HTR-8/SVneo (cell line): ENCODE data around the gene ITGA3.

Experiments used
- DNase-seq: peaks from one replicate; pipeline ENCODE4 v3.0.0; 2011; ENCODE audit warnings: low spot score, mixed read lengths; ENCODE audit not compliant: insufficient read length
- FAIRE-seq: peaks from 2 replicates; lab custom pipeline; 2011; peaks lifted over from hg19 to GRCh38; lab: Jason Lieb, UNC

ITGA3 gene

GRCh38 chr17:50102164-50102991 is 46.5 kb downstream of the ITGA3 start:
- peak; percentile 31 for FAIRE-seq
- DNase-seq, result no peak

DNA sequence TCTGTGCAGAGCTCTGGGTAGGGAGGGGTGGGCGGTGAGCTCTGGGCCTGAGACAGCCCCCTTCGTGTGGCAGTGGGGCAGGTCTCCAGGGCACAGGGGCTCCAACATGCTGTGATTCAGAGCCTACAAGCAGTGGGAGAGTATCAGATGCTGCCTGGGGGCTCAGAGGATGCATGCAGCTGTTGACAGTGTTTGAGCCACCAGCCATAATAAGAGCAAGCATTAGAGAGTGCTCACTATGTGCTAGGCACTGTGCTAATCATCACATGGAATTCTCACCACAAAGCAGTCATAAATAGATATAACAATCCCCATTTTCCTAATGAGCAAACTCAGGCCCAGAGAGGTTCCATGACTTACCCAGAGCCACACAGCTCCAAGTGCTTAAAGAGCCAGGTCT is 47.3 kb downstream of the ITGA3 start:
- DNase-seq (no peak), FAIRE-seq (no peak)

- no peak for FAIRE-seq
These were observed 48.0 kb downstream of the ITGA3 start for GRCh38 chr17:50103941-50104340.

DNA sequence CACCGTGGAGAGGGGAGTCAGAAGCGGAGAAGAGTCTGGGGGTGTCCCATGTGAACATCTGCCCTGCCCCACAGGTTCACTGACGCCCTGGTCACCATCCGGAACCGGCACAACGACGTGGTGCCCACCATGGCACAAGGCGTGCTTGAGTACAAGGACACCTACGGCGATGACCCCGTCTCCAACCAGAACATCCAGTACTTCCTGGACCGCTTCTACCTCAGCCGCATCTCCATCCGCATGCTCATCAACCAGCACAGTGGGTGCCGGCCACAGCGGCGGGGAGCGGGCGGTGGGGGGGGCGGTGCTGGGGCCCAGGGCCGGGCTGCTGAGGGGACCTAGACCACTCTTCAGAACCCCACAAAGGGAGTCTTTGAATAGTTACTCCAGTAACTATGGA is 49.9 kb downstream of the ITGA3 start:
- DNase-seq (no peak), FAIRE-seq (no peak)

More at GRCh38 chr17:50103941-50104340, 48.0 kb downstream of the ITGA3 start:
- DNase-seq, result no peak

DNA sequence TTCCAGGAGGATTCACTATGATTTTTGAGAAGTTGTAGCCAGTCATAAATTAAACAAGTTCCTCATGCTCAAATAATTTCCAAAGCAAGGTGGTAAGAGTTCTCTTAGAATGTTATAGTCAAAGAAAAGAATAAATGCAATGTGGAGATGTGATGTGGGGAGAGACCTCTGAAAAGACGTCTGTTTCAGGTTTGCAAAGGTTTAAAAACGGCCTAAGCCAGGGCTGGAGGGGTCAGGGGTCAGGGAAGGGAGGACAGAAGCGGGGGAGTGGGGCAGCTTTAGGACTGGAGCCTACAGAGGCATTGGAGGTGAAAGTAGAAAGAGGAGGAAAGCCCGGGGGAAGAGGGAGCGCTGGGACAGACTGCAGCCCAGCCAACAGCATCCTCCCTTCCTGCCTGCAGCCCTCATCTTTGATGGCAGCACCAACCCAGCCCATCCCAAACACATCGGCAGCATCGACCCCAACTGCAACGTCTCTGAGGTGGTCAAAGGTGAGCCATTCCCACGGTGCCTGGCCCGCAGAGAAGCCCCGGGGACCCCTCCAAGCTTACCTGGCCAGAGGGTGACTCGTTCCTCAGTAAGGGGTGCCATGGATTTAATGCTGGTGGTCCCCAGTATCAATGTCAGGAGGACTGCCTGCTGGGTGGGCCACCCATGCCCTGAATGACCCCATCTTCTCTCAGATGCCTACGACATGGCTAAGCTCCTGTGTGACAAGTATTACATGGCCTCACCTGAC is 50.7 kb downstream of the ITGA3 start:
- DNase-seq, result no peak

DNA sequence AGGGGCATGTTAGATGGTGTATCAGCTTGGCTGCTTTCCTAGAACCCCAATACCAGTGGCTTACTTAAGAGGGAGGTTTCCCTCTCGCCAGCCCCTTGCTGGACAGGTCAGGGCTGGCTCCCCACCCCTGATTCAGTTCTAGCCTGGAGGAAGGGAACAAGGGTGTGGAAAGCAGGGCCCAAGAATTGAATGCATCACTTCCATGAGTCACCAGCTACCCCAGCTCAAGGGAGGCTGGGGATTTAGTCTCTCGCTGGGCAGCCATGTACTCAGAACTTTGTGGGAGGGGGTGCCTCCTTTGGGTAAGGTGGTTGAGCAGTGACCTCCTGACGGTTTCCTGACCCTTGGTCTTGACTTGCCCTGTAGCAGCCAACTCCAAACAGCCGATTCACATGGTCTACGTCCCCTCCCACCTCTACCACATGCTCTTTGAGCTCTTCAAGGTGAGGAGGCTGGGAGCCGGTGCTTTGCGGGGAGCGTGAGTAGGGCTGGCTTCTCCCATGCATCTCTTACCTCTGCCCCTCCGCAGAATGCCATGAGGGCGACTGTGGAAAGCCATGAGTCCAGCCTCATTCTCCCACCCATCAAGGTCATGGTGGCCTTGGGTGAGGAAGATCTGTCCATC is 52.0 kb downstream of the ITGA3 start:
- FAIRE-seq (peak; percentile 4), DNase-seq (no peak)

More for the DNA sequence above, 50.7 kb downstream of the ITGA3 start:
- no peak for FAIRE-seq

GRCh38 chr17:50108556-50108955 is 52.6 kb downstream of the ITGA3 start:
- FAIRE-seq (no peak), DNase-seq (no peak)

- FAIRE-seq (no peak), DNase-seq (no peak)
These were observed 53.3 kb downstream of the ITGA3 start for GRCh38 chr17:50109207-50109606.

- DNase-seq, result no peak
- no peak for FAIRE-seq
These were observed 53.9 kb downstream of the ITGA3 start for GRCh38 chr17:50109785-50110184.

DNA sequence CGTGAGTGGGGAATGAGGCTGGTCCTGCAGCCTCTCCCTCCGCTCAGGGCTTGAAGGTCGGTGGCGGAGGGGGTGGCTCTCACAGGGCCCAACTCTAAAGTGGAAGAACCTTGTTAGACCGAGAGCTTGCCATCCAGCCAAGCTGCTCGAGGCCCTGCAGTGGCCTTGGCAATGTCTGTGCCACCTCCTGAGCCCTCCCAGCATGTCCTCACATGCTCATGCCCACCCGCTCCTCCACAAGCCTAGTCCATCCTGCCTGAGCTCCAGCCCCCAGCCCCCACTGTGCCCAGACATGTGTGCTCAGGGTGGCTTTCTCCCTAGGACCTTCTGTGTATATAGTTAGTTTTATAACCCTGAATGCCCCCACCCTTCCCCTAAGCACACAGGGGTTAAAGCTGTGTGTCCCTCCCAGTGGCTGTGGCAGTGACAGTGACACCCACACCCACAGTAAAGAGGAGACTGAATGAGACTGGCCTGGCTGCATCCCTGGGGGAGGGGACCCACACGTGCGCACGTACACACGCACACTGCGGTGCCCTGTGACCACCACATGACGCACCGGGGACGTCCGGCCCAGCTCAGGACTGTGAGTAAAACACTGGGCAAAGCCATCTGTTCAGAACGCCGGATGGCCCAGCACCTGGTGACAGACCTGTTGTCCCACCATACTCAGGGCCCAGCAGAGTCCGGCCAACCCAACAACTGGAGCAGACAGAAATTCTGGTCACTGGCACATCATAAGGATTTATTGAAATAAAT is 54.9 kb downstream of the ITGA3 start:
- DNase-seq, result no peak
- no peak for FAIRE-seq

- DNase-seq, result no peak
- FAIRE-seq, result no peak
These were observed 56.1 kb downstream of the ITGA3 start for GRCh38 chr17:50111673-50112655.

DNA sequence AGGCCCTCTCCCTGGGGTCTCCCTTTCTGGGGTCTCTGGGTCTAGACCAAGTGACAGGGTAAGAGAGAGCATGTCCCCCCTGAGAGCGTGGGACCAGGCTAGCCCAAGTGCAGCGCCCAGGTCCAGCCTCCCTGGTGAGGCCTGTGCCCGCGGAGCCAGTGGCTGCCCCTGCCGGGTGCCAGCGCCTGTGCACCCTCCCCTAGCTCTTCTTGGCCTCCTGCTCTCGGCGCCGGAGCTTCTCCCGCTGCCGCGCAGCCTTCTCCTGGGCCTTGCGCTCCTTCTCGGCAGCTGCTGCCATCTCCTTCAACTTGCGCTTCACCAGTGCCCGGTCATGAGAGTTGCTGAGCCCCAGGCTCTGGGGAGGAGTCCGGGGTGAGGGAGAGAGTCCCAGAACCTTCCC is 56.8 kb downstream of the ITGA3 start:
- DNase-seq (no peak), FAIRE-seq (no peak)

DNA sequence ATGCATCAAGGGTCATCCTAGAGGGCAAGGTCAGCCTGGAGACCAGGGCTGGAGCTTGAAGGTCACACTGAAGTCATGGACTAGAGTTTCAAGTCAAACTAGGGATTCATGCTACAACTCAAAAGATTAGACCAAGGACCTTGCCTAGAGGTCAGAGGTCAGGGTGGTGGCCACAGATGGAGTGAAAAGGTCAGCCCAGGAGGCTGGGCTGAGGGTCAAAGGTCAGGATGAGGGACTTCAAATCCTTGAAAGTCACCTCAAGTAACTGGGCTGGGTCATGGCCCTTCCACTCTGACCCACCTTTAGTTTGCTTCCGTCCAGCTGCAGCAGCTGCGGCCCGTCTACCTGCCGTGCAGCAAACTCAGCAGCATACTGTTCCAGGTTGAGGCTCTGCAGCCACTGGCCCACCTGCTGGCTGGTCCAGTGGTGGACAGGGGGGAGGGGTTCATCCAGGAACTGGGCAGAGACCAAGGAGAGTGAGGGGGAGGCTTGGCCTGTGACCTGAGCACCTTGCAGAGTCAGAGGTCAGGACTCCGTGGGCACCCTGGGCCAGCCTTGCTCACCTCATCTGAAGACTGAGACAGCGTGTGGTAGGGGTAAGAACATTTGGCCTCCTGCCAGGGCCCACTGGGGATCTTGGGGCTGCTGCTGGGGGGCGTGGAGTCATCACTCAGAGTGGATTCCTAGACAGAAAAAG is 57.9 kb downstream of the ITGA3 start:
- FAIRE-seq (no peak), DNase-seq (no peak)

DNA sequence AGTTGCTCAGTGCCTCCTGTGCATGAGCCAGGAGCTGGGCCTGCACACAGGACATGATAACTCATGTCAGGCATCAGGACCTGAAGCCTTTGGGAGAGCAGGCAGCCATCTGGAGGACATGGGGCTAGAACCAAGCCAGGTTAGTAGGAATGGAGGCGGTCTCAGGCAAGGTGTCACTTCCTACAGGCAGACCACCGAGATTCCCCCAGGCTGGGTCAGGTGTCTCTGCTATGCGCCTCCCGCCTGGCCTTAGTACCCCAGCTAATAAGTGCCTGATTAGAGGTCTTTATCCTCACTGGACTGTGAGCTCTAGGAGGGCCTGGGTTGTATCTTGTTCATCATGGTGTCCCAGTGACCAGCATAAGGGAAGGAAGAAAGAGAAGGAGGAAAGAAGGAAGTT is 58.5 kb downstream of the ITGA3 start:
- no peak for FAIRE-seq
- DNase-seq, result no peak

DNA sequence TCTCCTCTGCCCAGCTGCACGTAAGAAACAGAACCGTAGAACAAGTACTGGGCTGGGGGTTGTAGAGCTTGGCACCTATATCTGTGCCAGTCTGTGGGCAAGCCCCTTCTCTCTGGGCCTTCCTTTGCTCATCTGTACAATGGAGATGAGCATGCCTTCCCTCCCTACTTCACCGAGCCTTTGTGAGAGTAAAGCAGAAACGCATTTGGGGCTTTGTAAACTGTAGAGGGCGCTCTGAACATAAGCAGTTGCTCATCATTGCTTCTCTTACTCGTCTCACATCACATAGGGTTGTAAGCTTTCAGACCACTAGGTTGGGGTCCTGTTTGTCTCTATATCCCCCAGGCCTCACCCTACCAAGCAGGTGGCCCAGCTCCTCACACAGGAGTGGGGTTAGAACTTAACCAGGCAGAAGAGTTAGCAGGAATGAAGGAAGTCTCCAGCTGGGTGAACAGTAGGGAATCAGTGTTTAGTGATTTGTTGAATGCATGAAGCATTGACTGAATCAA is 59.0 kb downstream of the ITGA3 start:
- peak; percentile 64 for FAIRE-seq
- DNase-seq, result peak; percentile 73

DNA sequence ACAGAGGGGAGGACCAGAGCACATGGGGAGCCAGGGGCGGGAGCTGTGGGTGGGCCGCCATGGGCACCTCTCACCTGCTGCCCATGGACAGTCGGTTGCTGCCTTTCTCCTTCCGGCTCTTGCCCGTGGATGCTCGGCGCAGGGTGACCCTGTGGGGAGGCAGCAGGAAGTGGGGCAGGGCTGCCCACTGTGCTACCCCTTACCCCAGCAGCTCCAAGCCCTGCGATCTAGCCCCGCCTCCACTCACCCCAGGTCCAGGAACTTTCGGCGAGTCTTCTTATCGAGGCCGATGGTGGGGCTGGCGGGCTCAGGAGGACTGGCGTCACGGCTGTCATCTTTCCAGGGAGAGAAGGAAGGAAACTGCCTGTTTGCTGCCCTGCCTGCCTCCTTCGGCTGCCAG is 59.8 kb downstream of the ITGA3 start:
- DNase-seq (no peak), FAIRE-seq (no peak)

- FAIRE-seq, result no peak
These were observed 61.5 kb downstream of the ITGA3 start for GRCh38 chr17:50117202-50118051.

More at GRCh38 chr17:50117202-50118051, 61.5 kb downstream of the ITGA3 start:
- no peak for DNase-seq
